B cell (primary cell): ENCODE measurements around the gene VPS13A. TPM values are rescaled to one million over a fixed set of nuclear protein-coding genes. Genes with fewer than 3 reads are reported as not detected.

Experiments used
- ATAC-seq: fragments of 200-7000 bp; cut with Tn5 transposase; one replicate; pipeline ENCODE4 v1.10.0; 2021; ENCODE audit warnings: low read depth, mild to moderate bottlenecking, moderate number of reproducible peaks, moderate library complexity
- CTCF ChIA-PET: fragments of 350-600 bp; sonication (Branson Sonifier 250); formaldehyde crosslinking; loops from one replicate; lab custom pipeline; 2021; ENCODE audit warnings: antibody characterized with exemption, inconsistent platforms; lab: Charles Lee
- POLR2A ChIA-PET: fragments of 350-600 bp; sonication (Branson Sonifier 250); formaldehyde crosslinking; loops from one replicate; lab custom pipeline; 2021; ENCODE audit warnings: antibody characterized with exemption; lab: Charles Lee
- DNase-seq: peaks from one replicate; pipeline ENCODE4 v3.0.0; 2013
- H2AFZ ChIP-seq: 2 replicates; pipeline ENCODE4 v1.6.1; 2012; ENCODE audit warnings: mild to moderate bottlenecking, low read depth, low read length; ENCODE audit not compliant: insufficient read depth, poor library complexity, severe bottlenecking
- H3K27ac ChIP-seq, 2 donors: 1 replicate in 1 of 2; 2 replicates in 1 of 2; pipeline ENCODE4 v1.5.1; 2012 to 2013; ENCODE audit warnings: low read length in 2 of 2, mild to moderate bottlenecking in 2 of 2, moderate library complexity in 1 of 2
- H3K27me3 ChIP-seq, 4 experiments: fragments of 200-600 bp in 1 of 4; sonication (generic) in 1 of 4; replicated peaks in 1 of 4; 1 replicate in 2 of 4; 2 replicates in 2 of 4; pipeline versions ENCODE4 v1.6.1 to v1.7.0; 2013 to 2016; ENCODE audit warnings: low read length in 3 of 4, mild to moderate bottlenecking in 2 of 4, mixed read lengths in 1 of 4, moderate library complexity in 1 of 4; ENCODE audit not compliant: insufficient read depth in 4 of 4, control insufficient read depth in 3 of 4; ENCODE audit errors: control extremely low read depth in 1 of 4
- H3K36me3 ChIP-seq, 2 experiments: replicated peaks in 1 of 2; 1 replicate in 1 of 2; 2 replicates in 1 of 2; pipeline versions ENCODE4 v1.6.1 to v1.7.1; 2013; ENCODE audit warnings: low read length in 1 of 2; ENCODE audit not compliant: insufficient read depth in 2 of 2, control insufficient read depth in 1 of 2; ENCODE audit errors: control extremely low read depth in 1 of 2, extremely low read depth in 1 of 2
- H3K4me1 ChIP-seq, 2 donors: fragments of 200-600 bp in 1 of 2; sonication (generic) in 1 of 2; 1 replicate in 1 of 2; 2 replicates in 1 of 2; pipeline versions ENCODE4 v1.5.1 to v1.6.1; 2013 to 2017; ENCODE audit warnings: low read length in 2 of 2; ENCODE audit not compliant: control insufficient read depth in 2 of 2, insufficient read depth in 2 of 2
- H3K4me2 ChIP-seq: replicated peaks from 2 replicates; pipeline ENCODE3; 2012; ENCODE audit warnings: mild to moderate bottlenecking, low read depth, low read length; ENCODE audit not compliant: poor library complexity, severe bottlenecking
- H3K4me3 ChIP-seq, 5 experiments: fragments of 200-600 bp in 1 of 5; sonication (generic) in 1 of 5; 1 replicate in 3 of 5; 2 replicates in 2 of 5; pipeline versions ENCODE4 v1.5.1 to v1.7.0; 2011 to 2016; ENCODE audit warnings: low read length in 4 of 5, mild to moderate bottlenecking in 4 of 5, low read depth in 2 of 5, control low read depth in 1 of 5, moderate library complexity in 1 of 5; ENCODE audit not compliant: insufficient read depth in 1 of 5; ENCODE audit errors: control extremely low read depth in 1 of 5, extremely low read depth in 1 of 5
- H3K79me2 ChIP-seq: fragments of 200-600 bp; sonication (generic); one replicate; pipeline ENCODE4 v1.6.0; 2016; ENCODE audit warnings: low read length; ENCODE audit not compliant: control insufficient read depth, insufficient read depth
- H3K9ac ChIP-seq: fragments of 200-600 bp; sonication (generic); 2 replicates; pipeline ENCODE4 v1.6.1; 2017; ENCODE audit warnings: mild to moderate bottlenecking, low read length, moderate library complexity
- H3K9me3 ChIP-seq, 3 donors: one replicate each; pipeline versions ENCODE4 v1.6.1 to v1.7.1; 2013; ENCODE audit warnings: low read length in 2 of 3; ENCODE audit not compliant: control insufficient read depth in 2 of 3, insufficient read depth in 1 of 3; ENCODE audit errors: control extremely low read depth in 1 of 3
- H4K20me1 ChIP-seq: 2 replicates; pipeline ENCODE4 v1.6.0; 2012; ENCODE audit warnings: mild to moderate bottlenecking, low read length; ENCODE audit not compliant: insufficient read depth, control insufficient read depth, poor library complexity, severe bottlenecking
- H3K27ac Mint-ChIP-seq: one replicate; pipeline ENCODE4 v1.8.0; 2021; ENCODE audit warnings: mixed read lengths
- H3K27me3 Mint-ChIP-seq: one replicate; pipeline ENCODE4 v1.8.0; 2021; ENCODE audit warnings: mixed read lengths
- H3K4me1 Mint-ChIP-seq: one replicate; pipeline ENCODE4 v1.8.0; 2021; ENCODE audit warnings: mixed read lengths
- H3K4me3 Mint-ChIP-seq: one replicate; pipeline ENCODE4 v1.8.0; 2021; ENCODE audit warnings: mixed read lengths
- H3K9me3 Mint-ChIP-seq: one replicate; pipeline ENCODE4 v1.8.0; 2022; ENCODE audit warnings: mixed read lengths; ENCODE audit not compliant: insufficient read depth
- EZH2 ChIP-seq: IDR thresholded peaks from 2 replicates; pipeline ENCODE4 v1.6.1; 2012; ENCODE audit warnings: borderline replicate concordance, low read depth, mild to moderate bottlenecking, moderate library complexity, low read length; ENCODE audit not compliant: insufficient read depth, poor library complexity, severe bottlenecking
- WGBS: methylation state at CpG from one replicate; pipeline ENCODE4 v1.1.5; 2013; ENCODE audit warnings: missing lambda C conversion rate; ENCODE audit not compliant: insufficient coverage; 5-methylcytosine and 5-hydroxymethylcytosine counted together
- intact Hi-C: fragments of 100-400 bp; cut with micrococcal nuclease; formaldehyde crosslinking; loops from one replicate; pipeline ENCODE4 v1.10.0; 2022
- polyA plus RNA-seq: library from polyadenylated mRNA; depleted of rRNA; stranded (reverse); fragments of >200 nt; gene quantifications from 2 replicates; pipeline ENCODE4 v1.2.3, GENCODE V29; 2012
- total RNA-seq, 2 donors: library from RNA; stranded (reverse); fragments of 120-200 nt in 1 of 2; gene quantifications; 1 replicate in 1 of 2; 2 replicates in 1 of 2; pipeline versions ENCODE4 v1.2.3 to v1.2.4, GENCODE V29; 2013 to 2022
- TF ChIP-seq, protein P1 (sequence below): fragments of 200-600 bp; IDR thresholded peaks from one replicate; pipeline ENCODE4 v1.8.0; 2022; ENCODE audit warnings: antibody characterized with exemption, mild to moderate bottlenecking

Gene VPS13A
- total and polyA plus RNA-seq, 2 donors (not counting 1 experiment from before 2014, with no cell fraction given): 6.5 to 57.8 TPM

DNA sequence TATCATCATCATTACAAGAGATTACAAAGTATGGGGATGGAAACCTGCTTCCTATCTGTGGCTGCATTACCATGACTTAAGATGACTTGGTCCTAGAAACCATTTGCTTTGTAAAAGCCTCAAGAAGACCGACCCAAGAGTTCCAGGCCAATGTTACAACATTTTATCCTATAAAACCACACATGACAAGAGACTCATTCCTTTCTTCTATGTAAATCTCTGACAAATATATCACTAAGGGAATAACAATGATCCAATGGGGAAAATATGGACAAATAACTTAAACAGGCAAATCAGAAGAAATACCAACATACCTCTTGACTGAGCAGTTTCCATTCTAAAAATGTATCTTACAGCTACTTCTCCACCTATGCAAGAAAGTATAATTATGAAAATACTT, 44.3 kb upstream of the VPS13A start:
- ATAC-seq: no peak
- Histone ChIP-seq H3K9me3 (peaks cover 0 to 19% (median 0%) of the 10 kb centered on the region in 3 donors), H3K4me1 (no peaks in the 10 kb centered on the region), H2AFZ (no peak overlapping the region), H3K27ac (no peak overlapping the region), H3K79me2 (no peaks in the 10 kb centered on the region), H3K4me2 (no peak overlapping the region), H3K4me3 (no peak overlapping the region), H3K27me3 (peaks cover 0 to 3% (median 1%) of the 10 kb centered on the region in 4 experiments), H4K20me1 (no peaks in the 10 kb centered on the region), H3K36me3 (no peaks in the 10 kb centered on the region), H3K9ac (no peak overlapping the region)
- H3K4me3 Mint-ChIP-seq: no peak overlapping the region
- TF ChIP-seq, protein P1, sequence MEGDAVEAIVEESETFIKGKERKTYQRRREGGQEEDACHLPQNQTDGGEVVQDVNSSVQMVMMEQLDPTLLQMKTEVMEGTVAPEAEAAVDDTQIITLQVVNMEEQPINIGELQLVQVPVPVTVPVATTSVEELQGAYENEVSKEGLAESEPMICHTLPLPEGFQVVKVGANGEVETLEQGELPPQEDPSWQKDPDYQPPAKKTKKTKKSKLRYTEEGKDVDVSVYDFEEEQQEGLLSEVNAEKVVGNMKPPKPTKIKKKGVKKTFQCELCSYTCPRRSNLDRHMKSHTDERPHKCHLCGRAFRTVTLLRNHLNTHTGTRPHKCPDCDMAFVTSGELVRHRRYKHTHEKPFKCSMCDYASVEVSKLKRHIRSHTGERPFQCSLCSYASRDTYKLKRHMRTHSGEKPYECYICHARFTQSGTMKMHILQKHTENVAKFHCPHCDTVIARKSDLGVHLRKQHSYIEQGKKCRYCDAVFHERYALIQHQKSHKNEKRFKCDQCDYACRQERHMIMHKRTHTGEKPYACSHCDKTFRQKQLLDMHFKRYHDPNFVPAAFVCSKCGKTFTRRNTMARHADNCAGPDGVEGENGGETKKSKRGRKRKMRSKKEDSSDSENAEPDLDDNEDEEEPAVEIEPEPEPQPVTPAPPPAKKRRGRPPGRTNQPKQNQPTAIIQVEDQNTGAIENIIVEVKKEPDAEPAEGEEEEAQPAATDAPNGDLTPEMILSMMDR: no peak
- TF ChIP-seq EZH2: no peak
- ChIA-PET POLR2A (no interaction called here), CTCF (no interaction called here)
- no peaks in the 10 kb centered on the region for H3K4me1 Mint-ChIP-seq
- no peak for DNase-seq
- intact Hi-C loops: no loop called here
- H3K27ac Mint-ChIP-seq: no peak overlapping the region
- peaks cover 12% of the 10 kb centered on the region for H3K27me3 Mint-ChIP-seq
- WGBS: no CpG with 5 or more reads among the region's 1 CpG
- H3K9me3 Mint-ChIP-seq: no peaks in the 10 kb centered on the region

DNA sequence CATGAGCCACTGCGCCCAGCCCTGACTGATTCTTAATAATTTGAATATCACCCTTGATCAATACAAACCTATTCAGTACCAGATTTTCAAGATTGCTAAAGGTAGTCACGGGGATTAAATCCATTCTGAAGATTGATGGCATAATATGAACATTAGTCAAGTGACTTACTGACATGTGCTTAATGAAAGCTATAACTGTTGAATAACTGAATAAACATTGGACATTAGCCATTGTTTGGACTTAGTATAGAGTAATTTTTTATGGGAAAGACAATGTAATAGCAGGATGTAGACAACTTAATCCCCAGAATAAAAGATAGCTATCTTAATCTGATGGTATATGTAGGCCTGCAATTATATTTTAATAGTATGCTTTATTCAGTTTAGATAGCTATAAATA, 35.0 kb upstream of the VPS13A start:
- Histone ChIP-seq H3K36me3 (no peaks in the 10 kb centered on the region), H4K20me1 (no peaks in the 10 kb centered on the region), H3K9me3 (peaks cover 0 to 1% (median 0%) of the 10 kb centered on the region in 3 donors), H3K4me2 (no peak overlapping the region), H3K4me1 (no peaks in the 10 kb centered on the region), H3K4me3 (no peak overlapping the region), H3K27ac (no peak overlapping the region), H2AFZ (no peak overlapping the region), H3K27me3 (peaks cover 0 to 4% (median 0%) of the 10 kb centered on the region in 4 experiments), H3K9ac (no peak overlapping the region), H3K79me2 (no peaks in the 10 kb centered on the region)
- POLR2A ChIA-PET: no interaction called here
- no peaks in the 10 kb centered on the region for H3K4me1 Mint-ChIP-seq
- H3K4me3 Mint-ChIP-seq: no peak overlapping the region
- ATAC-seq (no peak), DNase-seq (no peak)
- WGBS: 80% methylated on average over 1 of the region's 2 CpGs
- H3K27ac Mint-ChIP-seq: no peak overlapping the region
- intact Hi-C loops: no loop called here
- no peaks in the 10 kb centered on the region for H3K9me3 Mint-ChIP-seq
- peaks cover 13% of the 10 kb centered on the region for H3K27me3 Mint-ChIP-seq
- CTCF ChIA-PET: no interaction called here
- TF ChIP-seq, protein P1: no peak
- TF ChIP-seq EZH2: no peak
